ENCODE measurements around the gene DCUN1D3.

Gene DCUN1D3

DNA sequence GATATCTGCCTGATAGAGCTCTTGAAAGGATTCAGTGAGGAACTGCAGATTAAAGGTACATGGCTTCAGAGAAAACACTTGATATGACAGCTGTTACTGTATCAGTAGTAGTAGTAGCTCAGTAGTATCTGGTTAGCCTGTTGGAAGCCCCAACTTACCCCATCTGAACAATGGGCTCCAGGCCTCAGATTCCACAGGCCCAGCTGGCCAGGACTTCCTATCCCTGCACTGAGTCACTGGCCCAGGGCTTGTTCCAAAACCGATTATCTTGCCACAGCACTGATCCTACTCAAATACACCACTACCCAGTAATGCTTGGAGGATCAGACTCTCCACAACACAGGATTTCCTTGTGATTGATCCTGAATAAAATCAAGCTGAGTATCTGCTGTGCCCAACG lies 32.6 kb downstream of the DCUN1D3 start:
- no peaks in the 10 kb centered on the region for H3K79me2 ChIP-seq (ENCODE audit: insufficient read depth, low read length)
- no peak overlapping the region for H3K9ac ChIP-seq (ENCODE audit: low read length)
- no peaks in the 10 kb centered on the region for H3K9me3 ChIP-seq (ENCODE audit: low read length)
- H3K27ac ChIP-seq (ENCODE audit: low read depth, low read length, poor library complexity, severe bottlenecking), result no peak overlapping the region
- no peaks in the 10 kb centered on the region for H3K4me1 ChIP-seq (ENCODE audit: insufficient read depth, low read length, severe bottlenecking)
- no peaks in the 10 kb centered on the region for H3K27me3 ChIP-seq (ENCODE audit: insufficient read depth, low read length)
- H2AFZ ChIP-seq (ENCODE audit: low read length), result no peak overlapping the region
- H3K4me2 ChIP-seq (ENCODE audit: low read length), result no peak overlapping the region
- TF ChIP-seq, protein P1, sequence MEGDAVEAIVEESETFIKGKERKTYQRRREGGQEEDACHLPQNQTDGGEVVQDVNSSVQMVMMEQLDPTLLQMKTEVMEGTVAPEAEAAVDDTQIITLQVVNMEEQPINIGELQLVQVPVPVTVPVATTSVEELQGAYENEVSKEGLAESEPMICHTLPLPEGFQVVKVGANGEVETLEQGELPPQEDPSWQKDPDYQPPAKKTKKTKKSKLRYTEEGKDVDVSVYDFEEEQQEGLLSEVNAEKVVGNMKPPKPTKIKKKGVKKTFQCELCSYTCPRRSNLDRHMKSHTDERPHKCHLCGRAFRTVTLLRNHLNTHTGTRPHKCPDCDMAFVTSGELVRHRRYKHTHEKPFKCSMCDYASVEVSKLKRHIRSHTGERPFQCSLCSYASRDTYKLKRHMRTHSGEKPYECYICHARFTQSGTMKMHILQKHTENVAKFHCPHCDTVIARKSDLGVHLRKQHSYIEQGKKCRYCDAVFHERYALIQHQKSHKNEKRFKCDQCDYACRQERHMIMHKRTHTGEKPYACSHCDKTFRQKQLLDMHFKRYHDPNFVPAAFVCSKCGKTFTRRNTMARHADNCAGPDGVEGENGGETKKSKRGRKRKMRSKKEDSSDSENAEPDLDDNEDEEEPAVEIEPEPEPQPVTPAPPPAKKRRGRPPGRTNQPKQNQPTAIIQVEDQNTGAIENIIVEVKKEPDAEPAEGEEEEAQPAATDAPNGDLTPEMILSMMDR (IDR thresholded peaks at IDR 0.05; ENCODE audit: low read length), result no peak
- no peak for TF ChIP-seq EZH2 (IDR thresholded peaks at IDR 0.05; ENCODE audit: borderline replicate concordance, low read length)
- no peaks in the 10 kb centered on the region for H3F3A ChIP-seq (ENCODE audit: insufficient read depth, low read length)
- no peaks in the 10 kb centered on the region for H4K20me1 ChIP-seq (ENCODE audit: insufficient read depth, low read length)
- H3K9me2 ChIP-seq (ENCODE audit: low read depth, low read length), result no peaks in the 10 kb centered on the region
- no peak overlapping the region for H3K4me3 ChIP-seq (ENCODE audit: low read depth, low read length, poor library complexity, severe bottlenecking)
- H3K36me3 ChIP-seq (ENCODE audit: insufficient read depth, low read length), result no peaks in the 10 kb centered on the region

DNA sequence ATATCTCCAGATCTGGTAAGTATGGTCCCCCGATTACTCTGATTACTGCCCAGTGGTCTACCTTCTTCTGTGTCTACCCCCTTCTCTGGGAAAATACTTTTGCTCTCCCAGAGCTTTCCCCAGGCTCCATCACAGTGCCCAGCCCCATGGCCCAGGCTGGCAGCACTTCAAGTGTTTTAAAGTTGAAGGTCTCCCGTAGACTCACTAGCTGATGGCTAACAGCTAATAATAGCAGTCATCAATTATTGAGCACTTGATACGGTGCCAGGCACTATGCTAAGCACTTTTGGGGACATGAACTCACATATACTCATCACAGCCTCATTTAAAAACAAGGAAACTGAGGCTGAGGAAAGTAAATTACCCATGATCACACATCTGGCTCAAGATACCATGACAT lies 33.4 kb downstream of the DCUN1D3 start:
- TF ChIP-seq EZH2 (IDR thresholded peaks at IDR 0.05; ENCODE audit: borderline replicate concordance, low read length), result no peak
- TF ChIP-seq, protein P1 (IDR thresholded peaks at IDR 0.05; ENCODE audit: low read length), result no peak
- Histone ChIP-seq H3K4me2 (ENCODE audit: low read length) (no peak overlapping the region), H3K9ac (ENCODE audit: low read length) (no peak overlapping the region), H3F3A (ENCODE audit: insufficient read depth, low read length) (no peaks in the 10 kb centered on the region), H2AFZ (ENCODE audit: low read length) (no peak overlapping the region), H3K9me2 (ENCODE audit: low read depth, low read length) (no peaks in the 10 kb centered on the region), H3K27me3 (ENCODE audit: insufficient read depth, low read length) (no peaks in the 10 kb centered on the region), H3K9me3 (ENCODE audit: low read length) (no peaks in the 10 kb centered on the region), H4K20me1 (ENCODE audit: insufficient read depth, low read length) (no peaks in the 10 kb centered on the region), H3K4me3 (ENCODE audit: low read depth, low read length, poor library complexity, severe bottlenecking) (no peak overlapping the region), H3K4me1 (ENCODE audit: insufficient read depth, low read length, severe bottlenecking) (no peaks in the 10 kb centered on the region), H3K27ac (ENCODE audit: low read depth, low read length, poor library complexity, severe bottlenecking) (no peak overlapping the region), H3K36me3 (ENCODE audit: insufficient read depth, low read length) (no peaks in the 10 kb centered on the region), H3K79me2 (ENCODE audit: insufficient read depth, low read length) (no peaks in the 10 kb centered on the region)

DNA sequence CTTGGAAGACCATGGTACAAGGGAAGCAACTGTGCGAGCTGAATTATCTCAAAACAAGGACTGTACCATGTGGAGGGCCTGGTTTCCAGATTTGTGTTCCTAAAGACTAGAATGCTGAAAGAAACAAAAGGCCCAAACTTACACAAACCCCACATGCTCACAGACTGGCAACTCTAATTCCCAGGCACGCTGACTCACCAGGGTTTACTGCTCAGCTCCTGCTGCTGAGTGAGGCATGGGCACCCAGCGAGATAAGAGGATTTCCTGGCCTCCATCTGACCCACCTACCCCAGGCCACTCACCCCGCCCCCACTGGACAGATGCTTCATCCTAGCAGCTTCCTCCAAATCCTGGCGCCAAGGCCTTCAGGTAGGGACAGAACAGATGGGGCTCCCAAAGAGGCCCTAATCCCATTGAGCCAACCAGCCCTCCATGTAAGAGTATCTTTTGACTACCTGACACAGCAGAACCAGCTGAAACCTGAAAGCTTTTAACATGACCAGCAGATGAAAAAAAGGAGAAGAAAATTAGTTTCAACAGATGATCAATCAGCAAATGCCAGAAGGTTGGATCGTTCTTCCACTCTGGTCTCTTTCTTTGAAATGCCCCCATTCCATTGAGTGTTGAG lies 33.9 kb downstream of the DCUN1D3 start:
- H3K9ac ChIP-seq (ENCODE audit: low read length), result no peak overlapping the region
- no peaks in the 10 kb centered on the region for H3K9me2 ChIP-seq (ENCODE audit: low read depth, low read length)
- H3K27ac ChIP-seq (ENCODE audit: low read depth, low read length, poor library complexity, severe bottlenecking), result no peak overlapping the region
- H3K36me3 ChIP-seq (ENCODE audit: insufficient read depth, low read length), result no peaks in the 10 kb centered on the region
- no peaks in the 10 kb centered on the region for H4K20me1 ChIP-seq (ENCODE audit: insufficient read depth, low read length)
- H3K27me3 ChIP-seq (ENCODE audit: insufficient read depth, low read length), result no peaks in the 10 kb centered on the region
- H3K4me2 ChIP-seq (ENCODE audit: low read length), result no peak overlapping the region
- H3F3A ChIP-seq (ENCODE audit: insufficient read depth, low read length), result no peaks in the 10 kb centered on the region
- no peaks in the 10 kb centered on the region for H3K79me2 ChIP-seq (ENCODE audit: insufficient read depth, low read length)
- H3K4me1 ChIP-seq (ENCODE audit: insufficient read depth, low read length, severe bottlenecking), result no peaks in the 10 kb centered on the region
- no peaks in the 10 kb centered on the region for H3K9me3 ChIP-seq (ENCODE audit: low read length)
- H2AFZ ChIP-seq (ENCODE audit: low read length), result no peak overlapping the region
- TF ChIP-seq, protein P1 (IDR thresholded peaks at IDR 0.05; ENCODE audit: low read length), result no peak
- no peak overlapping the region for H3K4me3 ChIP-seq (ENCODE audit: low read depth, low read length, poor library complexity, severe bottlenecking)
